Neural cell (in vitro differentiated cells): ENCODE data around the gene PDE7B.

Source experiments
- EP300 ChIP-seq: fragments of 450-650 bp; conservative IDR thresholded peaks from 2 replicates; pipeline ENCODE4 v1.6.1; 2014; ENCODE audit warnings: antibody characterized with exemption, mild to moderate bottlenecking, moderate library complexity; ENCODE audit not compliant: poor library complexity, severe bottlenecking
- POLR2AphosphoS5 ChIP-seq: IDR thresholded peaks from 2 replicates; pipeline ENCODE4 v1.6.1; 2012
- RAD21 ChIP-seq: fragments of 450-650 bp; conservative IDR thresholded peaks from 2 replicates; pipeline ENCODE4 v1.6.1; 2014; ENCODE audit warnings: antibody characterized with exemption, mild to moderate bottlenecking, moderate library complexity
- REST ChIP-seq: IDR thresholded peaks from 2 replicates; pipeline ENCODE4 v1.6.1; 2012; ENCODE audit warnings: borderline replicate concordance

DNA sequence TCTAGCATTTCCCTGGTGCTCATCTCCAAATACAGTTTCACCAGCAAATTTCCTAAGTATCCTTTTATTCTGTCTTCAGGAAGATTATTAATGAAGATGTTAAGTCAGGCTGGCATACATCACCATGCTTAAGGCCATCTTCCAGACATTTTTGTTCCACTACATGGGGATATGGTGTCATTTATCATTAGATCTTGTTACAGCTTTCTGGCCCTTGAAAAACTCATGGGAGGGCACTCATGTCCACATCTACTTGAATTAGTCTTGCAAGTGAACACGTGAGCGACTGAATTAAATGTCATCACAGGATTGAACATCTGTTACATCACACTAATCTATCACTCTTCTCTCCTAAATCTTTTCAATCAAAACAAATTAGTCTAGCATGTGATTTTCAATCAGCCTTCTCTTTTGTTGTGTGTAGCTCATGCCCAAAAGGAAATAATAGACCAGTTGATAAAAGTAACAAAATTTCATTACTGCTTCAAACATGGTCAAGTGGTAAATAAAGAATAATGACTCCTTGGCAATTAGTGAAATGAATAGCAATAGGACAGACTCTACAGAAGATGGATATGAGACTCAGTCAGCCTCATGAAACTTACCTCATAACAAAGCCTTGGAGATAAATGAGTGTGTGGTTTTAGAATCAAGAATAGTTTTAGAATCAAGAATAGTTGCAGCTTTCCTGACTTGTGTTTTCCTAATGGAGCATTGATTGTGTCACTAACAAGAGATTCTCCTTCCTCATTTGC lies 318.1 kb downstream of the PDE7B start:
- TF ChIP-seq POLR2AphosphoS5 (no peak), EP300 (no peak), REST (no peak), RAD21 (no peak)
